Measurements from ENCODE around the gene ARRDC2.
"Not testable (repeated sequence)": the region's sequence is repeated elsewhere in the genome, so short reads cannot be mapped to it uniquely, and the experiment has no call there.

The ARRDC2 gene

GRCh38 chr19:17989425-17990094, 18.4 kb upstream of the ARRDC2 start:
- no peak for DNase-seq (ENCODE audit: low read depth, low spot score)

DNA sequence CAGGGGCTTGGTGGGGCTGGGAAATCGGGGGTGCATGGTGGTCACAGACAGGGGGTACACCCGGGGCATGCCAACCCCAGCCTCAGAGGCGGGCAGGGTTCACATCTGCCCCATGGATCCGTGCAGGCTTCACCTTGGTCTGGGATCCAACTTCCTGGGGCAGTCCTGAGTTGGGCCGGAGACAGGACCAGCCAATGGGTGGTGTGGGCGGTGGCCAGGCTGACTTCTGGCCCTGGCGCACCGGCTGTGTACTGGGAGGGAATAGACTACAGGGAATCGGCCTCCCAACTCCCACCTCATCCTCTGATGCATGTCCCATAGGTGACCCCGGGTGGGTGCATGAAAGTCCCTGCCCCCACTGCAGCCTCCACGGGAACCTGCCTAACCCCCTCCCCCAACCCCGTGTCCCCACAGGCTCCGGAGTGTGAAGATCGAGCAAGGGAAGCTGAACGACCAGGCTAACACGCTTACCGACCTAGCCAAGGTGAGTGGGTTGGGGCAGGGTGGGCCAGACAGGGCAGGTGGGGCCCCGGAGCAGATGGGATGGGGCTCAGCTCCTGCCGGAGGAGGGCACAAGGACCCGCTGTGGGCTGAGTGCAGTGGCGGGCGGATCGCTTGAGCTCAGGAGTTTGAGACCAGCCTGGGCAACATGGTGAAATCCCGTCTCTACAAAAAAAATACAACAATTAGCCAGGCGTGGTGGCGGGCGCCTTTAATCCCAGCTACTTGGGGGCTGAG, 14.7 kb upstream of the ARRDC2 start:
- no peak for DNase-seq (ENCODE audit: low read depth, low spot score)

GRCh38 chr19:17996826-17997316, 11.1 kb upstream of the ARRDC2 start:
- peak; percentile 72 for DNase-seq (ENCODE audit: low read depth, low spot score)

DNA sequence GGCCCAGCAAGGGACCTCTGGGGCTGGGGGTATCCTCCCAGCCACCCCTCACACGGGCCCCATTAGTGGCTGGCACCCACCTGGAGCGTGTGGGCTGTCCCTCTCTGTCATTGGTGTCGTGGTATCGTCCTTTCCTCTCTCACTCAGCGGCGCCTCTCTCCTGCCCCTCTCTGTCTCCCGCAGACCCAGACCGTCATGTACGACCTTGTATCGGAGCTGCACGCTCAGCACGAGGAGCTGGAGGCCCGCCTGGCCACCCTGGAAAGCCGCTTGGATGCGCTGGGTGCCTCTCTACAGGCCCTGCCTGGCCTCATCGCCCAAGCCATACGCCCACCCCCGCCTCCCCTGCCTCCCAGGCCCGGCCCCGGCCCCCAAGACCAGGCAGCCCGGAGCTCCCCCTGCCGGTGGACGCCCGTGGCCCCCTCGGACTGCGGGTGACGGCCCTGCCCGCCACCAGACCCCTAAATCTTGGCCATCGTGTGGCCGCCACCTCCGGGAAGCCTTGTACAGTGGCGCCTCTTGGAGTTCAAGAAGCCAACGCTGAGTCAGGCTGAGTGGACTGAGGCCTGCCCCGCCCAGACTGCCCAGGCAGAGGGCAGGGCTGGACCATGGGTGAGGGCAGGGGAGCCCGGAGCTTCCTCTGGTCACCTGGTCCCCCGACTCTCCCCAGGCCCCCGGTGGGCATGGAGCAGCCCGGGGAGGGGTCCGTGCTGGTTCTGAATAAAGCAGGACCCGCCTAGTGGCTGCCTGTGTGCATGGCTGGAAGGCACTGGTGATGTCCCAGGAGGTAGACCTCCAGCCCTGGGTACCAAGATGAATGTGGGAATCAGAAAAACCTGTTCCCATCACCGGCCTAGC, 9.8 kb upstream of the ARRDC2 start:
- no peak for DNase-seq (ENCODE audit: low read depth, low spot score)

GRCh38 chr19:17998827-17999150, 9.2 kb upstream of the ARRDC2 start:
- no peak for DNase-seq (ENCODE audit: low read depth, low spot score)

DNA sequence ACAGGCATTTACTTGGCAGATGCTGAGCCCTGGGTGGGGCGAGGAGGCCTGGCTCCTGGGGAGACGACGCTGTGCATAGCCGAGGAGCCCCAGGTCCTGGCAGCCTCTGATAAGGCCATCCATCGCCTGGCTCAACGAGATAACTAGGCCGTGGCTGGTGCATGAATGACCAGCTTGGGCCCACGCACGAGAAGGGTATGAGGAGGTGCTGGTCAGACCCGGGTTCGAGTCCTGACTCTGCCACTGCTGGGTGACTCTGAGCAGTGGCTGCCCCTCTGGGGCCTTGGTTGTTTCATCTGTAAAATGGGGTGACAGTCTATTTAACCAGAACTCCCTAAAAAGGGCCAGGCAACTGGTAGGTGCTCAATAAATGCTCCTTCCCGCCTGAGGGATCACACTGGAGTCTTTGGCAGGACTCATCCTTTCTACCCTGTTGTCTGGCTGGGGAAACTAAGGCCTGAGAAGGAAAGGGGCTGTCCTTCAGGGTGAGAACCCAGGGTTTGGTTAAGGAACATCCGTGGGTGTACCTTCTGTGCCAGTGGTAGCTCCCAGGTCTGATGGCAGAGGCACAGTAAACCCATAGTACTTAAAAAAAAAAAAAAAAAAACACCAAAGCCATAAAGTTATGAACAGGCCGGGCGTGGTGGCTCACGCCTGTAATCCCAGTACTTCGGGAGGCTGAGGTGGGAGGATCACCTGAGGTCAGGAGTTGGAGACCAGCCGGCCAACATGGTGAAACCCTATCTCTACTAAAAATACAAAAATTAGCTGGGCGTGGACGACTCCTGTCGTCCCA, 8.1 kb upstream of the ARRDC2 start:
- no peak for DNase-seq (ENCODE audit: low read depth, low spot score)

DNA sequence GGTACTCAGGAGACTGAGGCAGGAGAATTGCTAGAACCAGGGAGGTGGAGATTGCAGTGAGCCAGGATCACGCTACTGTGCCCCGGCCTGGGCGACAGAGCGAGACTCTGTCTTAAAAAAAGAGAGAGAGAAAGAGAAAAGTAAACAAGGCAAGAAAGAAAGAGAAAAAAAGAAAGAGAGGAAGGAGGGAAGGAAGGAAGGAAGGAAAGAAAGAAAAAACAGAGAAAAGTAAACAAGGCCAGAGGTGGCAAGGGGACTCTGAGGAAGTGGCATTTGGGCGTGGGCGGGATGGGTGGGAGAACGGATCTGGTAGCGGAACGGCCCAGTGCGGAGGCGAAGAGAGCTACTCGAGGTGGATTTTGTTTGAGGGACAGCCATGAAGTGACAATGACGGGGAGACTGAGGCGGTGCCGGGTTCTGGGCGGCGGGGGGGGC, 7.5 kb upstream of the ARRDC2 start:
- DNase-seq (ENCODE audit: low read depth, low spot score), result no peak

DNA sequence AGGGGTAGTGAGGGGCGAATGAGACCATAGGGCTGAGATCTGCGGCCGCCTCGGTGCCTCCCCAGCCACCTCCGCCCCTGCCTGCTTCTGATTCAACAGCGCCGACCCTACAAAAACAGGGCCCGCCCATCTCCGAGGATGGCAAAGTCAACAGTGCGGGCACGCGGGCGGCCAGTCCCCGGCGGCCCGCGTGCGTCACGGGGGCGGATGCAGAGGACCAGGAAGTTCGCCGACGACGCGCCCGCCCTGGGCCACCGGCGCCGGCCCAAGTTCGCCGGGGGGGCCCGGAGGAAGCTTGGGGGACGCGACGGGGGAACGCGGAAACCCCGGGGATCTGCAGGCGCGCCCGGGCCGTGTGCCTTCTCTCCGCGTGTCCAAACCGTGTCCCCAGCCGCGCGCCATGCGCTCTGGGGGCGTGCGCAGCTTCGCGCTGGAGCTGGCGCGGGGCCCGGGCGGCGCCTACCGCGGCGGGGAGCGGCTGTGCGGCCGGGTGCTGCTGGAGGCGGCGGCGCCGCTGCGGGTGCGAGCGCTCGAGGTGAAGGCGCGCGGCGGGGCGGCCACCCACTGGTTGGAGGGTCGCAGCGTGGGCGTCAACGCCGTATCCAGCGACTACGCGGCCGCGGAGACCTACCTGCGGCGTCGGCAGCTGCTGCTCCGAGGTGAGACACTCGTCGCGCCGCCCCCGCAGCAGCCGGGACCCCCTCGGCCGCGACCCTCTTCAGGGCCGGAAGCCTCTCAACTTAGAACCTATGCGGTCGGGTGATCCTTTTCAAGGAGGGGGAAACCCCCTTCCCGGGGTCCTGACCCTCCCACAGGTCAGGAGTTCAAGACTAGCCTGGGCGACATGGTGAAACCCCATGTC, 6.8 kb upstream of the ARRDC2 start:
- peak; percentile 80 for DNase-seq (ENCODE audit: low read depth, low spot score)

DNA sequence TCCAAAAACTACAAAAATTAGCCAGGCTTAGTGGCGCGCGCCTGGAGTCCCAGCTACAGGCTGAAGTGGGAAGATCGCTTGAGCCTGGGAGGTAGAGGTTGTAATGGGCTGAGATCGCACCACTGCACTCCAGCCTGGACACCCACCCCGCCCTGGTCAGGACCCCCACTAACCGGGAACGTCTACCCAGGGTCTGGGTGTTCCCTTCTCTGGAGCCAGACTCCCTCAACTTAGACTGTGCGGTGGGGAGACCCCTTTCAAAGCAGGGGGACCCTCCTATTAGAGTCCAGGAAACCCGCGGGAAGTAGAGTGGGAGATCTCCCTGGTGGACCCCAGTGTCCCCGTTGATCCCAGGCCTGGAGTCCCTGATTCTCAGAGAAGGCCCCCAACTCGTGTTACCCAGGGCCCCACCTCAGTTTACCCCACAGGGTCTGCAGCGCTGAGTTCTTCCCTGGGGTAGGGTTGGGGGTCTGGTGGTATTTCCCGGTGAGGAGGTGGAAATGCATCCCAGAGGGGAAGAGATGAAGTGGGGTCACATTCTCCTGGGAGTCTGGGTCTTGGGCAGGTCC, 6.1 kb upstream of the ARRDC2 start:
- no peak for DNase-seq (ENCODE audit: low read depth, low spot score)

- DNase-seq (ENCODE audit: low read depth, low spot score), result no peak
Observed at GRCh38 chr19:18002347-18002850, 5.6 kb upstream of the ARRDC2 start.

GRCh38 chr19:18005750-18006149, 2.2 kb upstream of the ARRDC2 start:
- not testable (repeated sequence) for DNase-seq (ENCODE audit: low read depth, low spot score)

- peak; percentile 58 for DNase-seq (ENCODE audit: low read depth, low spot score)
Observed at GRCh38 chr19:18007044-18007916, 690 bp upstream of the ARRDC2 start.

DNA sequence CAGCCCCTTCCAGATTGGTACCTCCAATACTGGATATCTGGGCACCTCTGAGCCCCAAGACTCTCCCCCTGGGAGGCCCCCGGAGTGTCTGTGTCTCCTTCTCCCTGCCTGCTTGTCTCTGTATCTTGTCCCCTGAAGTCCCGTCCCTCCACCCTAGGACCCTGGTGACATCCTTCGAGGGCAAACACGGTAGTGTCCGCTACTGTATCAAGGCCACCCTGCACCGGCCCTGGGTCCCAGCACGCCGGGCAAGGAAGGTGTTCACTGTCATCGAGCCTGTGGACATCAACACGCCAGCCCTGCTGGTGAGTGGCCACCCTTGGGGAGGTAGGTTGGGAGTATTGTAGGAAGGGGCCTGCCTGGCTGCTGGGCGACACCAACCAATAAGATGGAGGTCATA, 844 bp downstream of the ARRDC2 start:
- DNase-seq (ENCODE audit: low read depth, low spot score), result no peak

- DNase-seq (ENCODE audit: low read depth, low spot score), result no peak
Observed at GRCh38 chr19:18009412-18010066, 1.6 kb downstream of the ARRDC2 start.

DNA sequence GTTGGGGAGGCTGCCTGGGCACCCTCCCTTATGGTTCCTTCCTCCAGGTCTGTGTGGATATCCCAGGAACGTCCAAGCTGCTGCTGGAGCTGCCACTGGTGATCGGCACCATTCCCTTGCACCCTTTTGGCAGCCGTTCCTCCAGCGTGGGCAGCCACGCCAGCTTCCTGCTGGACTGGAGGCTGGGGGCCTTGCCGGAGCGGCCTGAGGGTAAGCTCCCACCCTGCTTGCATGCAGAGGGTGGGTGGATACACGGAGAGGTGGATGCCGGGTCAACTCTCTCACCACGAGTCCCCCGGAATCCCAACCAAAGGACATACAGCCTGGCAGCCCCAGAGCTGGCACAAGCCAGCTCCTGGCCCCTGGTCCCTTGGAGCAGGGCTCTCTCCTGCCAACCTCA, 2.2 kb downstream of the ARRDC2 start:
- DNase-seq (ENCODE audit: low read depth, low spot score), result no peak

GRCh38 chr19:18013210-18014111, 5.5 kb downstream of the ARRDC2 start:
- DNase-seq (ENCODE audit: low read depth, low spot score), result no peak

- no peak for DNase-seq (ENCODE audit: low read depth, low spot score)
Observed at GRCh38 chr19:18014197-18014596, 6.2 kb downstream of the ARRDC2 start.

Measured in activated CD4-positive, CD25-positive, alpha-beta regulatory T cell treated with anti-CD3 and anti-CD28 coated beads, Interleukin-2, amount 50 U/mL, for 16 hours (primary cell).